Medulla oblongata (tissue), 1 donor: ENCODE results near the gene SLC5A9.
"Not testable (repeated sequence)": the region's sequence is repeated elsewhere in the genome, so short reads cannot be mapped to it uniquely, and the experiment has no call there.

Source experiments
- DNase-seq: peaks from one replicate; pipeline ENCODE4 v3.0.0-alpha.2; 2015; ENCODE audit errors: extremely low spot score

The SLC5A9 gene

GRCh38 chr1:48236716-48237470, 14.4 kb downstream of the SLC5A9 start:
- DNase-seq = peak; percentile 39

- DNase-seq = peak; percentile 36
Observed at GRCh38 chr1:48242141-48242736, 19.7 kb downstream of the SLC5A9 start.

DNA sequence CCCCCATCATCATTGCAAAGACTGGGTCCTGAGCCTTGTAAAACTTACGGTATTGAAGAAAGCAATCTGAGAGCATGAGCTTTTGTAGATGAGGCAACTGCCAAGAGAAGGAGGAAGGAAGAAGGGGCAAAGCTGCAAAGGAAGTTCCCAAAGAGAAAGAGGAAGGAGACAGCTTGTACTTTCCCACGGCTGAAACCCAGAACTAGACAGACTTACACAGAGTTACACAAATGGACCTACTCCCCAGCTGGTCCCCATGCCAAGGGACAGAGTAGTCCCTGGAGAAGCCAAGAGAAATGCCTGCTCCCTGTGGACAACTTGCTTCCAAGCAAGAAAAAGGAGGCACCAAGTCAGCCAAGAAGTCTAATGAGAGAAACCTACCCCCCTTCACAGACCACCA, 22.6 kb downstream of the SLC5A9 start:
- peak; percentile 76 for DNase-seq

GRCh38 chr1:48246727-48247126, 24.2 kb downstream of the SLC5A9 start:
- peak; percentile 59 for DNase-seq

- no peak for DNase-seq
Observed at GRCh38 chr1:48248356-48248755, 25.8 kb downstream of the SLC5A9 start.

DNA sequence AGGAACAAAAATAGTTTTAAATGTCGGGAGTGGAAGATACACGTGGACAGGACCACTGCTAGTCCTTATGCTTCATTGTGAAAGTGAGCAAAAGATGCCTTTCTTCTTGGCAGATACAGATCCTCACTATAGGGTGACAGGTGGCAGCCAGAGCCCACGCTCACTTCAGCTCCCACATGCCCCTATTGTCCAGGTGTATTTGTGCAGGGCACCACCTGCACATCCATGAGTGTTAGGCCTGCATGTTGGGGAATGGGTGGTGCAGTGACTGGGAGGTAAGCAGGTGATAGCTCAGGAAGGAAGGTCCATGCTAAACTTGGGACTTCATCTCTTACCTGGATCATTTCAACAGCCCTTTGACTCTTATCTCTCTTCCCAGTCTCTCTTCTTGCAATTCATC, 27.4 kb downstream of the SLC5A9 start:
- DNase-seq = no peak

DNA sequence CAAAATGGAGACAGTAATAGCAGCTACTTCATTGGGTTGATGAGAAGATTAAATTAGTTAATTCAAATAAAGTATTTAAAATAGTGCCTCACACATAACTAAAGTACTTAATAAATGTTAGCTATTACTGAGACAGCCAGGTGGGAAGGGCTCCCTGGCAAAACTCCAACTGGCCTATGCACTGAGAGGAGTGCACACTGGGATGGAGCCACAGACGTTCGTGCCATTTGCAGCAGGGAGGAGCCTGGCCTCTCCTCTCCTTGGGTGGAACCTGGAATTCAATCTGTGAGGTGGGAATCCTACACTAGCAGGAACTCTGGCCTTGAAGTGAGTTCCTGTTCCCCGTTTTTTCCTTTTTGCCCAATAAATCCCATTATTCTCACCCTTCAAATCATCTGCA, 28.1 kb downstream of the SLC5A9 start:
- DNase-seq = no peak

- DNase-seq = no peak
Observed at GRCh38 chr1:48251323-48251722, 28.8 kb downstream of the SLC5A9 start.

DNA sequence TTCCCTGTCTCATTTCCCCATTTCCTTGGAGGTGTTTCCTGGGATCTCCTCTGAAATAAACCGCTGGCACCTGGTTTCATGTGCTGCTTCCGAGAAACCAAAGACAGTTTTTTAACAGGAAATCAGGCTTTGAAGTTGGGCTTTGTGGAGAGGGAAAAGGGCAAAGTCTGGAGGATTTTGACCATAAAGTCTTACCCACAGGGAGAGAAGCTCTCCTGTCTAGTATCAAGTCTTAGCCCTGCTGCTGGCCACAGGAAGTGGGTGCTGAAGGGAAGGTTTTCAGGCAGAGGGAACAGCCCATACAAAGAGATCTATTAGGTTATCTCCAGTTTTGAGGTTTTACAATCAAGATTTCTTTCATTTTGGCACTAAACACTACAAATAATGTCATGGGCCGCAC, 29.3 kb downstream of the SLC5A9 start:
- DNase-seq = no peak

DNA sequence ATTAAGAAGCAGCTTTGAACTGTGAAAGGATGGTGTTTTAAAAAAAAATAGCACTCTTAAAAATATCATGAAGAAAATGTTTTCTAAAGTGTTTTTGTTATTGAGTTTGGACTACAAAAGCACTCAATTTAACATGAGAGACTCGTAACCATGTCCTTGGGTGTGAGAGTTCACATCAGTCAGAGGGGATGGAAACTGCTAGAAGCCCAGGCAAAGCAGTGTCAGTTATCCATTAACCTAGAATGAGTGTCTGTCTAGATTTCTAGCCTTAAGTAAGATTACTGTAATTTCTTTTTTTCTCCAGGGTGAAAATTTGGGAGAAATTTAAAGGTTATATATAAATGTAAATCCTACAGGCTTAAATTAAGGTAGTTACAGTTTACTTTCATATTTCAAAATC, 31.7 kb downstream of the SLC5A9 start:
- DNase-seq = no peak

DNA sequence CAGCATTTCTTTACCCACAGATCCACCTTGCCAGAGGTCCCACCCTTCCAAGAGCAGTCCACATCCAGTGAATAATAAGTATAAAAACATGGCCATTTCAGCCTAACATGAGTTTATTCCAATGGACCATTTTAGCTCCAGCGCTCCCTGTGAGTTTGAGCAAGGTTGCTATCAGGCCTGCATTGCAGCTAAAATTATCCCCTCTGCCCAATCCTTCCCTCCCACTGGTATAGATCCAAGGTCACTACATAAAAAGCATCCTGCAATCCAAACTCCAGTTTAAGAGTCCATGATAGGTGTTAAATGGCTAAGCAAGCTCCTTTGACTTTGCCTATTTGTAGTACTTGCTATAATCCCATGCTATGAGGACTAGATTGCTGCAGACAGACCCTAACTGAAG, 35.6 kb downstream of the SLC5A9 start:
- DNase-seq = no peak

DNA sequence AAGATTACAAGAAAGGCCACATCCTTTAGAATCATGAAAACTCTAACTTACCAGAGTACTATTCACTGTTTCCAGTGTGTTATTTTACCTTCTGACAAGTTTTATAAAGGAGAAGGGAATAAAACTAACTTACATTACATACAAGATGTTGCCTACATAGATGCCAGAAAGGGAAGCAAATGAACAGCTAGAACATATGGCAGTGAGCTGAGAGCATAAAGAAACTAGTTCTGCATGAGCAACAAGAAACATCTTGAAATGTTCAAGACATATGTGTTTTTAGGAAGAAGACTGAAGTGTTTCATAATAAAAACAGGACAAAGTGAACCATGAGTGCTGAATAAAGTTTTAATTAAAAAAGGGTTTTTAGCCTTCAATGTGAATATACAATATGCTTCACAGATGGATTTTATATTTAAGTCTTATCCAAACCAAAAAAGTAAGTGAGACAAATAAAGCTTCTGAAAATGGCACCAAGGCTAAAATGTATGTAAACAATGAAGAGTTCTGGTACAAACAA, 39.4 kb downstream of the SLC5A9 start:
- no peak for DNase-seq

GRCh38 chr1:48263041-48263440, 40.5 kb downstream of the SLC5A9 start:
- no peak for DNase-seq

DNA sequence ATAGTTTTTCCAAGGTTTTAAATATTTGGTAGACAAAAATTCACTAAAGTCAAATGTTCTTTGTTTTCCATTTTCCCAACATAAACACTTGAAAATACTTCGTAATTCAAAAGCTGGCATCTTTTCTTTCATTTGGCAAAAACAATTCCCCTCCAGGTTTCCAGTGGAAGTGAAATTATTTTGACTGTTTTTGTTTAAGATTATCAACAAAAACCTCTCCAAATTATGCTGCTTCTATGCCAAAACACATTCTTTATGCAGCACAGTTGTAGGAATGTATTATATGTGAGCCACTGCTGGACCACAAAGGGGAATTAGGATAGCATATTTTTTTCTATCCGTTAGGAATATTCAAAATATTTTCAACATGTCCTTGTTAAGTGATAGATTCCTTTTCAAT, 44.1 kb downstream of the SLC5A9 start:
- no peak for DNase-seq

- DNase-seq = not testable (repeated sequence)
Observed at GRCh38 chr1:48277437-48277836, 54.9 kb downstream of the SLC5A9 start.

GRCh38 chr1:48282329-48282728, 59.8 kb downstream of the SLC5A9 start:
- DNase-seq = not testable (repeated sequence)

DNA sequence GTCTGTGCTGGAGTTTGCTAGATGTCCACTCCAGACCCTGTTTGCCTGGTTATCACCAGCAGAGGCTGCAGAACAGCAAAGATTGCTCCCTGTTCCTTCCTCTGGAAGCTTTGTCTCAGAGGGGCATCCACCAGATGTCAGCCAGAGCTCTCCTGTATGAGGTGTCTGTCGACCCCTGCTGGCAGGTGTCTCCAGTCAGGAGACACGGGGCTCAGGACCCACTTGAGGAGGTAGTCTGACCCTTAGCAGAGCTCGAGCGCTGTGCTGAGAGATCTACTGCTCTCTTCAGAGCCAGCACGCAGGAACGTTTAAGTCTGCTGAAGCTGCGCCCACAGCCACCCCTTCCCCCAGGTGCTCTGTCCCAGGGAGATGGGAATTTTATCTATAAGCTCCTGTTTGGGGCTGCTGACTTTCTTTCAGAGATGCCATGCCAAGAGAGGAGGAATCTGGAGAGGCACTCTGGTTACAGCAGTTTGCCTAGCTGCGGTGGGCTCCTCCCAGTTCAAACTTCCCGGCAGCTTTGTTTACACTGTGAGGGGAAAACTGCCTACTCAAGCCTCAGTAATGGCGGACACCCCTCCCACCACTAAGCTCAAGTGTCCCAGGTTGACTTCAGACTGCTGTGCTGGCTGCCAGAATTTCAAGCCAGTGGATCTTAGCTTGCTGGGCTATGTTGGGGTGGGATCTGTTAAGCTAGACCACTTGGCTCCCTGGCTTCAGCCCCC, 62.3 kb downstream of the SLC5A9 start:
- not testable (repeated sequence) for DNase-seq

GRCh38 chr1:48285525-48285924, 63.0 kb downstream of the SLC5A9 start:
- DNase-seq = no peak

DNA sequence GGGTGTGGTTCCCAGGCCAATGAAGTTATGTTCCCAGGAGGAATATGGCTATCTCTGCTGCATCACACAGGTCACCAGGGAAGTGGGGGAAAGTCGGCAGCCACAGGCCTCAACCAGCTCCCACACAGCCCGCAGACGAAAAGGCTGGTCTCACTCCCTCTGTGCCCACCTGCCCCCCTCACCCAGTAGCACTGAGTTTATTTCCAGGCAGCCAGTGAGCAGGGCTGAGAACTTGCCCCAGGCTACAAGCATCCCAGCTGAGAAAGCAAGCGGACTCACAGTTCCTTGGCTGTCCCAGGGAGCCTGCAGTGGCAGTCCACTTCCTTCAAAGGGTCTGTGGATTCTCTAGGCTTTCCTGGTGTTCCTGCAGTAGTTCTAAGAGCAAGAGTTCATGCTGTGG, 68.9 kb downstream of the SLC5A9 start:
- no peak for DNase-seq

DNA sequence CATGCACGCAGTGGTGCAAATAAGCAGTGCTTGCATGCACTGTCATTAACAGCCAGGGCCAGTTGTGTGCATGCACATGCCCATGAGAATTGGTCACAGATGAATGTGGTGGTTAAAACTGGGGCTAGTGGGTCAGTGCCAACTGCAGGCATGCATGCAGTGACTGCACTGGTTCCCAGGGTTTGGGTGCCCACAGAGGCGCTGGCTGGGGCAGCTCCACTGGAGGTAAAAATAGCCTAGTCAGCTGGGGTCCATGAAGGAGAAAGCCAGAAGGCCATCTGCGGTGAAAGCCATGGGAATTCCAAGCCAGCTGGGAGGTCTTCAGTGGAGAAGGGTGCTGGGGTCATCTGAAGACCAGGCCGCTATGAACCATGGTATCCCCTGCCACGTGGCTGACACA, 70.2 kb downstream of the SLC5A9 start:
- DNase-seq = no peak

GRCh38 chr1:48294094-48294493, 71.6 kb downstream of the SLC5A9 start:
- not testable (repeated sequence) for DNase-seq

- no peak for DNase-seq
Observed at GRCh38 chr1:48294656-48295055, 72.1 kb downstream of the SLC5A9 start.
